ENCODE measurements around the gene KNDC1.

The KNDC1 gene

DNA sequence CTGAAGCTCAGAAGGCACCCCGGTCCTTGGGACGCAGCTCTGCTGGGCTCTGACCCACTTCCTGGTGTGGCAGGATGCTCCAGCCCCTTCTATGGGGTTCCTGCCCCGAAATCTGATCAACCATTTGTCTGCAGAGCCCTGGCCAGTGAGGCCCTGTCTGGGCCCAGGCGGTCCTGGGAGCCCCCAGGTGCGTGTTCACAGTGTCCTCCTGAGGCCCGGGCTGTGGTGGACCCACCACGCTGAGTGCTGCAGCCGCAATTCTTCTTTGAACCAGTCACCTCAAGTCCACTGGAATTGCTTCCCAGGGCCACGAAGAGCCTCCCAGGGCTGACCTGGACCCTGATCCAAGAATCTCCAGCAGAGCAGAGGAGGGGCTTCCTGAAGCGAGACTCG lies 19.1 kb downstream of the KNDC1 start:
- DNase-seq: no peak

DNA sequence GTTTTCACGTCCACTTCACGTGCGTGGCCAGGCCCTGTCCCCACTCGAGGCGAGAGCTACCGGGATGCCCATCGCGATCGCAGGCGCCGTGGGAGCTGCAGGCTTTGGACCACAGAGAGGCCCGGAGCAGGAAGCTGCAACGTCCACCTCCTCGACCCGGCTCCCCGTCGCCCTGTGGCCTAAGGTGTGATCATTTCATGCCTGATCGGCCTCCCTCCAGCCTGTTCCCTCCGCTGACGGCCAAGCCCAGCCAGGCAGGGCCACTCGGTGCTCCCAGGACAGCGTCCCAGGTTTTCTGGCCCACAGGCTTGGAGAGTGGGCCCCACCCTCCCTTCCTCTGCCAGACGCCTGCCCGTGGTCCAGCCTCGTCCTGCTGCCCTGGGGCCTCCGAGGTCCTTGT lies 19.6 kb downstream of the KNDC1 start:
- DNase-seq: no peak

DNA sequence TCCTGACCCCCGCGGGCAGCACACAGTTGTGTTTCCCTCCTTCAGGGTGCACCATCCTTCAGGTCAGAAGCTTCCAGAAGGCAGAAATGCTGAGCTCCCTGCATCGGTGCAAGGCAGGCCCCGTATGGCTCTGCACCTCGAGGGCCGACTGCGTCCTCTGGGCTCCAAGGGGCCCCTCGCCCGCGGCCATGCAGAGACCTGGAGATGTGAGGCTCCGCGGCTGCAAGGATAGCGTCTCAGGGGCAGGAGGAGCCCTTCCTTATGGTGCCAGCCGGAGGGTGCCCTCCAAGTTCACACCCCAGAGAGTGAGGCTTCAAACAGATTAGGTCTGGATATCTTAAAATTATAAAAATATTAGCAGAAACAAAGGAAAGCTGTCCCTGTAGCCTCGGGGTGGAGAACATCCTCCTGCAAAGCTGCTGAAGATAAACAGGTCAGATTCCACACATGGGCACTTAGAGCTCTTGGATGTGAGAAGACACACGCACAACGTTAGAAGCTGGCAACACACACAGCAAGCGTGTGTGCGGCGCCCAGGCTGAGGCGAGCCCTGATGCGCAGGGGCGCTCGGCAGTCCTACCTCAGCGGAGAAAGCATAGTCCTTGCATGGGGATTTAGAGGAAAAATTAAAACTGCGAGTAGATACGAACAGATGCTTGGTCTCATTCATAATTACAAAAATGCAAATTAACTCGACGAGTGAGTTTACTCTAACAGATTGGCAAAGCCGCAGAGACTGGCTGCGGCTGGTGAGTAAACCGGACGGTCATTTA lies 20.4 kb downstream of the KNDC1 start:
- DNase-seq: no peak

DNA sequence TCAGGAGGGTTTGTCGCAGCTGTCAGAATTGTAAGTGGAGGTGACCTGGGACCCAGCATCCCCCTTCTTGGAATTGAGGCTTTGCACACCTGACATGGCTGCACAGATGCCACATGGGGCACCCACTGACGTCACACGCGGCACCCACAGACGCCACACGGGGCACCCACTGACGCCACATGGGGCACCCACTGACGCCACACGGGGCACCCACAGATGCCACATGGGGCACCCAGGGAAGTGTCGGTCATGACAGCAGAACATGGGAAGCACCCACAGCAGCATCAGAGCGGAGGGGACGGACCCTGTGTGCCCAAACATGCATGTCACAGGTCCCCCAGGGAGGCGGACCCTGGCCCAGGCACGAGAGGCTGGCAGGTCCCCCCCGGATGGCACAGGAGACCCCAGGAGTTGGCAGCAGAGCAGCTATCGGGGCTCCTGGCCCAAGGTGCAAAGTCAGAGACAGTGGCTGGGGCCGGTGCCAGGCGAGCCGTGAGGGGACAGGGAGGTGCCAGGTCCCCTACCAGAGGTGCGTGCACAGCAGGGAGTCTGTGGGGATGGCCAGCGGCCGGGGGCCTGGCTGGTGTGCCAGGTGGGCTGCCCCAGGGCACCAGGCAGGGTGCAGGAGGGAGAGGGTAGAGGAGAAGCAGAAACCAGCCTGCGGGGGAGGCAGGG lies 21.1 kb downstream of the KNDC1 start:
- DNase-seq: no peak

DNA sequence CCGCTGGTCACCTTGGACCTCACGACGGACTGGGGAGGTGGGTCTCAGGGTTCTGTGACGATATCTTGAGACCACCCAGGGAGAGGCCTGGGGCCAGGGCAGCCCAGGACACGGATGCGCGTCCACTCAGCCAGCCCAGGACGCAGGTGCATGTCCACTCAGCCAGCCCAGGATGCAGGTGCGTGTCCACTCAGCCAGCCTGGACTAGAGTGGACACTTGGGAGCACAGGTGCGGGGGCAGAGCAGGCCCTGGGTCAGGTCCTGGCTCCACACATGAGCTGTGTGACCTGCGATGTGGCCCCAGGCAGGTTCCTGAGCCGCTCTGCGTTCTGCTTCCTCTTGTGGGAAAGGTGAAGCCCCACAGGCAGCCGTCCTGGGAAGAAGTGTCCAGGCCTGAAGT lies 22.2 kb downstream of the KNDC1 start:
- no peak for DNase-seq

DNA sequence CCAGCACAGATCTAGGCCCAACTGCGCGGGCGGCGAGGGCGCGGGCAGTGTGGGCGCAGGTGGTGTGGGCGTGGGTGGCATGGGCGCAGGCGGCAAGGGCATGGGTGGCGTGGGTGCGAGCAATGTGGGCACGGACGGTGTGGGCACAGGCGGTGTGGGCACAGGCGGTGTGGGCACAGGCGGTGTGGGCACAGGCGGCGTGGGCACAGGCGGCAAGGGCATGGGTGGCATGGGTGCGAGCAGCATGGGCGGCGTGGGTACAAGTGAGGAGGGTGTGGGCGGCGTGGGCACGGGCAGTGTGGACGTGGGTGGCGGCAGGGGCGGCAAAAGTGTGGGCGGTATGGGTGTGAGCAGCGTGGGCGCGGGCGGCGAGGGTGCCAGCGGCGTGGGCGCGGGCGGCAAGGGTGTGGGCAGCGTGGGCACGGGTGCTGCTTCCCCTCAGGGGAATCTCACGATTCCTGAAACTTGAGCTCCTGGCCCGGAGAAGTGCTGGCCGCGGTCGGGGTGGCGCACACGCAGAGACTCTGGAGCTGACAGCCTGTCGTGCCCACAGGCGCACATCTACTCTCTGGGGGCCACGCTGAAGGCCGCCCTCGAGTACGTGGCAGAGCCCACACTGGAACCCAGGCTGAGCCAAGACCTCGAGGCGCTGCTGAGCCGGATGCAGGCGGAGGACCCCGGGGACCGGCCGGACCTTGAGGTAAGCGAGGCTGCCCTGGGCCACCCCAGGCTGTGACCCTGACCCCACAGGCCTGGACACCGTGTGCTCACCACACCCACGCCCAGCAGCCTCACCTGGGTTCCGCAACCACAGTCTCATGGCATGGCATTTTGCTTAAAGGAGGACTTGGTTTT lies 23.0 kb downstream of the KNDC1 start:
- DNase-seq: no peak

DNA sequence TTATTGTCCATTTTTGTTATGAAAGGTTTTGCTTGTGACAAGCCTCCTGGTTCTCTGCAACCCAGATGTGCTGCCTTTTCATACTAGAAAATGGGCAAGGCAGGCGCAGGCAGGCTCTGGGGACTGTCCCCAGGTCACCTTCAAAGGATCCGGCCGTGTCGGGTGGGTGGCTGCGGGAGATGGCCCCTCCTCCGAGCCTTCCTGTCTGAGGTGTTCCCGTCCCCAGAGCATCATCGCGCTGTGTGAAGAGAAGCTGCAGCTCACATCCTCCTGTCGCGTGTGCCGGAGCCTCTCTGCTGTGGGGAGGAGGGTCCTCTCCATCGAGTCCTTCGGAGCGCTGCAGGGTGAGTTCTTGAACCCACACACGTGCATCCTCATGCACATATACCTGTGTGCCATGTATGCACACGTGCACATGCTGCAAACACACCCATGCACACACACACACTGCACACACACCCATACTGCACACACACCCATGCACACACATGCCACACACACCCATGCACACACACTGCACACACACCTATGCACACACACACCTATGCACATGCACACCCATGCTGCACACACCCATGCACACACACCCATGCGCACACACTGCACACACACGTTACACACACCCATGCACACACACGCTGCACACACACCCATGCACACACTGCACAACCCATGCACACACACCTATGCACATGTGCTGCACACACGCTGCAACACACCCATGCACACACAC lies 23.8 kb downstream of the KNDC1 start:
- DNase-seq: no peak

DNA sequence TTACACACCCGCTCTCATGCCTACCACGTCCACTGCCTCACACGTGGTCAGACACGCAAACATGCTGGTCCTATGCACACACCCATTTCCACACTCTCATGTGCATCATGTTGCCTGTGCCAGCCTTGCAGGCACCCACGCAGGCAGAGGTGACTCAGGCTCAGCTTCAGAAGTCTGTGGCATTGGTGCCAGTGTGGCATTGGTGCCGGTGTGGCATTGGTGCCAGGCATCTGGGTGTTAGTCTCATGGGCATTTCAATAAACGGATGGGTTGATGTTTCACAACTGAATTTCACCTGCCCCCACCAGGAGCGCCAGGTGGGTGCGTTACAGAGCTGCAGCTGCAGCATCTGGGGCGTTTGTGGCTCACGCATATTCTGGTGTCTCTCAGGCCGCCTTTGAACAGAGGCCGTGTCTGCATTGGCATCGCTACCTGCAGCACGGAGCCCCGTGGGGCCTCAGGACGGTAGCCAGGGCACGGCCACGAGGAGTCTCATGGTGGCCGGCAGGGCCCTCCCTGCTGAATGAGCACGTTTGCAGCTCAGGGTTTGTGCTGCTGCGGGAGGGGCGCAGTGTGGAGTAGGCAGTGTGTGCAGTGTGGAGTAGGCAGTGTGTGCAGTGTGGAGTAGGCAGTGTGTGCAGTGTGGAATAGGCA lies 24.7 kb downstream of the KNDC1 start:
- DNase-seq: no peak

DNA sequence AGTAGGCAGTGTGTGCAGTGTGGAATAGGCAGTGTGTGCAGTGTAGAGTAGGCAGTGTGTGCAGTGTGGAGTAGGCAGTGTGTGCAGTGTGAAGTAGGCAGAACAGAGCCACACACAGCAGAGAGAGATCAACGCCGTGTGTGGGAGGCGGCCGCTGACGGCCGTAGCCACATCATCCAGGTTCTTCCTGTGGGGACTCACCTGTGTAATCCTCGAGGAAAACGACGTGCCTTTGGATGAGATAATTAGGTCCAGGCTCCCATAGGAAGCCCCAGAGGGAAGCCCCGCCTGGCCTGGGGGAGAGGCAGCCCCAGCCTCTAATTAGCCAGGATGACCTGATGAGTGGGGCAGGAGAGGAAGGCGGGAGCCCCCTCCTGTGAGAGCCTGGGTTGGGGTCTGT lies 25.4 kb downstream of the KNDC1 start:
- DNase-seq: no peak

DNA sequence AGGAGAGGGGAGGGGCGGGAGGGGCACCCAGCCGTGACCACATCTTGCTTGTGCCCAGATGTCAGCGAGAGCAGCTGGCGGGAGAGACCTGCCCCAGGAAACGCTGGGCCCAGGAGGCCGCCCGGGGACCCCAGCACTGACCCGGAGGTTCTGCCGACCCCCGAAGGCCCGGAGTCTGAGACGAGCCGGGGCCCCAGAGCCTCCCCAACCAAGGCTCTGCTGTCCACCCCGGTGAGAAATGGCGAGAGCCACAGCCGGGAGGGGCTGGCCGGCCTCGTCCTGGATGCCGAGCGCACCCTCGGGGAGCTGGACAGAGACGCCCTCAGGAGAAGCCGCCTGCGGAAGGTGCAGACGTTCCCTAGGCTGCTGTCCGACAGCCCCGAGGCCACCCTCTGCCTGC lies 25.9 kb downstream of the KNDC1 start:
- DNase-seq: no peak

DNA sequence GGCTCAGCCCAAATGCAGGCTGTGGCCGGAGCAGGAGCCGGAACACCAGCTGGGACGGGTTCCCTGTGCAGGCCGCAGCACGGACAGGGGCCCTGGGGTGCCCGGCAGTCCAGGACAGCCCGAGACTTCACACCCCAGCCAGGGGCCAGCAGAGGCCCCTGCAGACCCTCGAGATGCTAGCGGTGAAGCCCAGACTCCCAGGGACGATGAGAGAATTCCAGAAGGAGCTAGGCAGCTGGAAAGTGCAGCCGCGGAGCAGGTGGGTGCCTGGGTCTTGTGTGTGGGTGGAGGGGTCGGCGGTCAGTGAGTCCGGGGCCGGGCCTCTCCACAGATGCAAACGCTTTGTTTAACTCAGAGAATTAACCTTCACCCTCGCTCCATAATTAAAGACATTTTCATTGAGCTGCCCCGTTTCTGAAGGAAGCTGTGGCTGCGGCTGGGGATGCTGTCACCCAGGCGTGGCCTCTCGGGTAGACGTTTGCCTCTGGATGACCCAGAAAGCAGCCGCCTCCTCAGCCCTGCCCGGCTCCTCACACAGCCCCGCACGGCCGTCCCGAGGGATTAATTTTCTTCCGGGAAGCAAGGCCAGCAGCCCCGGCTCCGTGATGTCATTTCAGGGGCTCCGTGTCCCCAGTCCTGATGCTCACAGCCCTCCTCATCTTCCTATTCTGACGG lies 26.5 kb downstream of the KNDC1 start:
- no peak for DNase-seq

DNA sequence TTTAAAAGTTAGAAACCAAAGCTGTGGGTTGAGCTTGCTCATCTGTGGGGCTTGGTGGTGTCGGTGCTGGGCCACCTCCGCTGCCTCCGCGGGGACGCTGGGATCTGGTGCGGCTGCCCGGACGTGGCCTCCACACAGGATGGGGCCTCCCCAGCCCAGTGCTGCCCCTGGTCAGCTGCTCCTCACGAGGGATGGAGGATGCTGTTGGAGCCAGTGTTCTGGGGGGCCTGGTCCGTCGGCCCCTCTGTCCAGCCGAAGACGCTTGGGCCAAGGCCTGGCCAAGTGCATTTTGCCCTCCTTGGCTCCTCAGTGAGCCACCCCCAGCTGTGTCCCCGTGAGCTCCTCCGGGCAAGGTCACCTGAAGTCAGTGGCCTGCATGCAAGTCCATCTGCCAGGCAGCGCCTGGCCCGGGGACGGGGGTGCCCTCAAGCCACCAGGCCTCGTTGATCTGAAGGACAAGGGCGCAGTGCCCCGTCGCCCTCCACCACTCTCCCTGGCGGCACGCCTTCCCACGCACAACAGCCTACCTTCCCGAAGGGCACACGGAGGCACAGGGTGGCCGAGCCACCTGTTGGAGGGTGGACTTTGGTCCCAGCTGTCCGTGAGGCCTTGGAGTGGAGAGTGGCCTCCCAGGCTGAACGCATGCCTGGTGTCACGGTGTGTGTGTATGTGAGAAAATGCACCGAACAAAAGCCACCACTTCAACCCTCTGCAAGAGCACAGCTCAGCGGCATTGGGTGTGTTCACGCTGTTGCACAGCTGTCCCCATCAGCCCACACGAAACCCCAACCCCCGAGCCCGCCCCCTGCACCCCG lies 27.3 kb downstream of the KNDC1 start:
- no peak for DNase-seq

DNA sequence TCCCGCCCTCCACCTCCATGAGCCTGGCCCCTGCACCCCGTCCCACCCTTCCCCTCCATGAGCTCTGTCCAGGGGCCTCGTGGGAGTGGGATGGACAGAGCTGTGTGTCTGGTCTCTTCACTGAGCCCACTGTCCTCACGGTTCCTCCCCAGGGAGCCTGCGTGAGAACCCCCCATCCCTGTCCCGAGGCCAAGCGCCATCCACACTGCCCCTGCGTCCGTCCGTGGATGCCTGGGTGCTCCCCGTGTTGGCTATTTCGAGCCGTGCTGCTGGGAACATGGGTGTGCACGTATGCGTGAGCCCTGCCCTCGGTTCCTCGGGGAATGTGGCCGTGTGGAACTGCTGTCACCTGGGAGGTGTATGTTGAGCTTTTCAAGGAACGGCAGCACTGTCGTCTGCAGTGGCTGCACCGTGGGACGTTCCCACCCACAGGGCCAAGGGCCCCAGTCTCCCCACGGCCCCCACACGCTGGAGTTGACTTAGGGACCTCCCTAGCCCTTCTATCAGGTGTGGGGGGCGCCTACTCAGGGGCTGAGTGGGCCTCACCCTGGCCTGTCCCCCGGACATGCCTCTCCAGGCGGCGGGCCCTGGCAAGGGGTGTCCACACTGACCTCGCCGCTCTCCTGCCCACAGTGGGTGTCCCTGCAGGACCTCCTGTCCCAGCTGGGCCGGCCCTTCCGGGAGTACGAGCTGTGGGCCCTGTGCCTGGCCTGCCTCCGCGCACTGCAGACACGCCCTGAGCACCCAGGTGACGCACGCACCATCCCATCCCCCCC lies 28.1 kb downstream of the KNDC1 start:
- DNase-seq: no peak

DNA sequence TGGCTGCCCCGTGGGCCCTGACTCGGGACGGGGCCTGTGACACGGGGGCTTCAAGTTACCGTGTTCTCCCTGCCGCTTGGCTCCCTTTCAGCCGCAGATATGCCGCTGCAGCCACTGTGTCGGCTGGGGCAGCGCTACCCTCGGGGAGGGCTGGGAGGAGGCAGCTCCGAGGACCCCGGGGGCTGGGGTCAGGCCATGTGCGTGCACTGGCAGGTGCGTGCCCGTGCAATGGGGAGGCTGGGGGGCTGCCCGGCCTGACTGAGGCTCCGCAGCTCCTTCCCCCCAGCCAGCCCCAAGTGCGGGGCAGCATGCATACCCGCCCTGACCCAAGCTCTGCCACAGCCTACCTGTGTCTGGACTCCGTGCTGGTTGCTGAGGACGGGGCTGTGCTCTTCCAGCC lies 29.2 kb downstream of the KNDC1 start:
- DNase-seq: no peak

DNA sequence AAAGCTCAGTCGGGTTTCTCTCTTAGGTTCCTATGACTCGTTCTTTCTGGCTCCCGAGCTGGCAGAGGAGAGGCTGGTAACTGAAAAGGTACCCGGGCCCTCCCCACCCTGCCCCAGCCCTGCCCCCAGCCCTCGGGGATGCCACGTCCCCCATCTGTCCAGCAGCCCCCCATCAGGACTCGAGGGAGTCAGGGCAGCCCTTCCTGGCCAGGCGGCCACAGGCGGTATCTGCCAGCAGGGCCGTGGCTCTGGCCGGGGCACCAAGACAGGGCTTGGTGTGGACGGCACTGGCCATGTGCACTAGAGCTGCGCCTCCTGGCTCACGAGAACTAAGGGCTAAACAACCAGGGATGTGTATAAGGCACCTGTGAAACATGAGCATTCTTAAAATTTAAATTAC lies 29.7 kb downstream of the KNDC1 start:
- no peak for DNase-seq

DNA sequence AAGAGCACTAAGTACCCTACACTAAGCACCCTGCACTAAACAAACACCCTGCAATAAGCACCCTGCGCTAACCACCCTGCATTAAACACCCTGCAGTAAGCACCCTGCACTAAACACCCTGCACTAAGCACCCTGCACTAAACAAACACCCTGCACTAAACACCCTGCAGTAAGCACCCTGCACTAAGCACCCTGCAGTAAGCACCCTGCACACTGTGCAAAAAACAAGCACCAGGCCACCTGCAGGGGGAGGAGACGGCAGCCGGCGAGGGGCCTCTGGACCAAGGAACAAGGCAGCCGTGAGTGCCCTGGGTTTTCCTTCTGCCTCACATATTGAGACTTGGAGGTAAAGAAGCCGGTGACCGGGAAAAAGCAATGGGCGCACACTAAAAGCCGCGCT lies 30.2 kb downstream of the KNDC1 start:
- DNase-seq: no peak

DNA sequence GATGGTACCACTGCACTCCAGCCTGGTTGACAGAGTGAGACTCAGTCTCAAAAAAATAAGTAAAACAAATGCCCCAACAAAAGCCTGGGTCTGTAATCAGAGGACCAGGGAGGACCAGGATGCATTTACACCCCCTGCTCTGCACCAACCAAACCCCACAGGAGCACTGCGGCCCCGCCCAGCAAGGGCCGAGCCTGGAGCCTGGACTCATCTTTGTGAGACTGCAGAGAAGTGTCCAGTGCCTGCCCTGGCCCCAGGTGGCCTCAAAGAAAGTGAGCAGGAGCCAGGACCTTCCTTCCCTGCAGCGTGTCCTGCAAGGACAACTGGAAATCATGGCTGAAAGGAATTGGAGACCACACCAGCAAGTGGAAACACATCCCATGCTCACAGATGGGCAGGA lies 31.6 kb downstream of the KNDC1 start:
- no peak for DNase-seq

DNA sequence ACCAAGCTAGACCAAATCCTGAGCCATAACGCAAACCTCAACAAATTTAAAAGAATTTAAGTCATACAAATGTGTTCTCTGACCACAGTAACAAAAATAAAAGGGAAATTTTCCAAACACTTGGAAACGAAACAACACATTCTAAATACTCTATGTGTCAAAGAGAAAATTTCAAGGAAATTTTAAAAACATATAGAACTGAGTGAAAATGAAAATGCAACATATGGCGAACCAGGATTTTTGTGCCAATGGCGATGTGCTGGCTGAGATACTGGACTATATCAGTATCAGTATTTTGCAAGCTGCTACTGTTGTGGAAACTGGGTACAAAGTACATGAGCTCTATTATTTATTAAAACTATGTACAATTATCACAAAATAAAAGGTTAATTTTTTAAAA lies 34.1 kb downstream of the KNDC1 start:
- DNase-seq: no peak

DNA sequence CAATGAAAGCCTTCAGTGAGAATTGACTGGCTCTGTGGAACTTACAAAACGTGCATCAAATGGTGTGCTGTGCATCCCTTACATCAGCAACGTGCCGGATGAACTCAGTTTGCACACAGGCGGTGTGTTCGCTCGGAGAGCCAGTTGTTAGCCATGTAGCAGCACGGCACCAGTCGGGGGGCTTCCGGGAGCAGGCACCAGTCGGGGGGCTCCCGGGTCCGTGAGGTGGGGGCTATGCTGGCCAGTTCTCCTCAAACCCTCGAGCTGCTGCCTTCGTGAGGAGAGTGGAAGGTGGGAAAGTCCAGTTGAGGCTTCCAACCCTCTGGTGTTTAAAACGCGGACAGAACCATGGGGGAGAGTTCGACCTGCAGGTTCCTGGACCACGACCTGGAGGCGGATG lies 35.1 kb downstream of the KNDC1 start:
- no peak for DNase-seq

DNA sequence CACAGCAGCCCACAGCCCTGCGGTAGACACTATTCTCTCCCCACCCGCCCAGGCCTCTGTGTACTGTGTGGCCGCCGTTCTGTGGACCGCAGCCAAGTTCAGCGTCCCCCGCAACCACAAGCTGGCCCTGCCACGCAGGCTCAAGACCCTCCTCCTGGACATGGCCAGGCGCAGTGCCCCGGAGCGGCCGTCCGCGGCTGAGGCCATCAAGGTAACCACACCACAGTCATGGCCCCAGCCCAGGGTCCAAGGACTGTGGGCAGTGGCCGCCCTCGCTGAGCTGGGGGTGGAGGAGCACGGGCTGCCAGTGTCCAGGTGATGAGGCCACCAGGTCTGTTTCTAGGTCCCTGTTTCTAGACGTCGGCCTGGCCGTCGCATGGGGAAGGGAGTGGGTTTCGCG lies 35.6 kb downstream of the KNDC1 start:
- no peak for DNase-seq

Data from NCI-H1417 treated with DMSO at 0.1 percent for 48 hours (cell line).